GM12878 (cell line): ENCODE measurements around the gene SPRED2. TPM values are rescaled to one million over a fixed set of nuclear protein-coding genes. Genes with fewer than 3 reads are reported as not detected.

Experiments used
- ATAC-seq: fragments of 200-7000 bp; cut with Tn5 transposase; 3 replicates; pipeline ENCODE4 v1.9.1; 2020; ENCODE audit warnings: mild to moderate bottlenecking, moderate library complexity
- BruUV-seq: library from RNA; stranded (reverse); fragments of 400-500 nt; replicated peaks from 2 replicates; lab custom pipeline; 2021; lab: Mats Ljungman, UMichigan
- CTCF ChIA-PET: fragments of 300-600 bp; sonication (Branson Sonifier 250); formaldehyde crosslinking; extraction: SDS; loops from one replicate; lab custom pipeline; 2021; ENCODE audit warnings: inconsistent platforms; lab: Yijun Ruan, JAX
- POLR2A ChIA-PET: fragments of 350-600 bp; formaldehyde crosslinking; extraction: SDS; loops from one replicate; lab custom pipeline; 2021; ENCODE audit warnings: inconsistent platforms; lab: Charles Lee
- RAD21 ChIA-PET: fragments of 300-600 bp; sonication (Branson Sonifier 250); formaldehyde crosslinking; loops from one replicate; lab custom pipeline; 2023; ENCODE audit warnings: antibody characterized with exemption; ENCODE audit not compliant: unreplicated experiment; lab: Charles Lee
- SMC1A ChIA-PET: fragments of 300-600 bp; sonication (Branson Sonifier 250); formaldehyde crosslinking; loops from one replicate; lab custom pipeline; 2023; ENCODE audit not compliant: unreplicated experiment, uncharacterized antibody; lab: Charles Lee
- DNase-seq: peaks from one replicate; pipeline ENCODE4 v3.0.0-alpha.2; 2011; ENCODE audit warnings: low read depth, low spot score
- FAIRE-seq: peaks from 3 replicates; lab custom pipeline; 2011; peaks lifted over from hg19 to GRCh38; lab: Jason Lieb, UNC
- H2AFZ ChIP-seq: 2 replicates; pipeline ENCODE4 v1.6.0; 2011; ENCODE audit warnings: low read depth, low read length, control low read depth; ENCODE audit not compliant: control insufficient read depth
- H3K27ac ChIP-seq: 2 replicates; pipeline ENCODE4 v1.5.1; 2011; ENCODE audit warnings: control low read depth; ENCODE audit not compliant: control insufficient read depth, insufficient read depth
- H3K27me3 ChIP-seq, 2 experiments: replicated peaks in 1 of 2; 2 replicates each; pipeline versions ENCODE4 v1.6.0 to v1.6.1; 2011; ENCODE audit warnings: low read length in 1 of 2; ENCODE audit not compliant: control insufficient read depth in 2 of 2, insufficient read depth in 2 of 2
- H3K36me3 ChIP-seq, 2 experiments: 2 replicates each; pipeline ENCODE4 v1.5.1; 2011; ENCODE audit warnings: low read length in 1 of 2; ENCODE audit not compliant: control insufficient read depth in 2 of 2, insufficient read depth in 2 of 2
- H3K4me1 ChIP-seq: 2 replicates; pipeline ENCODE4 v1.6.1; 2011; ENCODE audit warnings: mild to moderate bottlenecking, low read length, moderate library complexity, mixed read lengths; ENCODE audit not compliant: control insufficient read depth, insufficient read depth
- H3K4me2 ChIP-seq: 2 replicates; pipeline ENCODE4 v1.6.0; 2011; ENCODE audit warnings: control low read depth; ENCODE audit not compliant: control insufficient read depth, insufficient read depth
- H3K4me3 ChIP-seq: fragments of 200-600 bp; sonication (generic); 2 replicates; pipeline ENCODE4 v1.5.1; 2016
- H3K79me2 ChIP-seq: 2 replicates; pipeline ENCODE4 v1.6.0; 2011; ENCODE audit warnings: low read length; ENCODE audit not compliant: control insufficient read depth, insufficient read depth
- H3K9ac ChIP-seq: 2 replicates; pipeline ENCODE4 v1.8.0; 2011; ENCODE audit warnings: low read length, control low read depth, mixed read lengths; ENCODE audit not compliant: control insufficient read depth, insufficient read depth
- H3K9me3 ChIP-seq: replicated peaks from 3 replicates; pipeline ENCODE4 v1.5.1; 2011; ENCODE audit warnings: mild to moderate bottlenecking, low read length; ENCODE audit not compliant: control insufficient read depth, insufficient read depth
- H4K20me1 ChIP-seq: 2 replicates; pipeline ENCODE4 v1.6.0; 2011; ENCODE audit not compliant: control insufficient read depth, insufficient read depth
- CBFB ChIP-seq: IDR thresholded peaks from 2 replicates; pipeline ENCODE4 v1.6.1; 2016; ENCODE audit warnings: antibody characterized with exemption, low read depth
- CREB1 ChIP-seq: IDR thresholded peaks from 2 replicates; pipeline ENCODE4 v1.6.1; 2012; ENCODE audit warnings: low read depth, mild to moderate bottlenecking, inconsistent platforms
- ETV6 ChIP-seq, 2 experiments: fragments of 450-650 bp in 1 of 2; IDR thresholded peaks in 1 of 2; conservative IDR thresholded peaks in 1 of 2; 2 replicates each; pipeline ENCODE4 v1.6.1; 2014; ENCODE audit warnings: antibody characterized with exemption in 1 of 2, borderline replicate concordance in 1 of 2, low read depth in 1 of 2, mild to moderate bottlenecking in 1 of 2, moderate library complexity in 1 of 2
- HDAC6 ChIP-seq: fragments of 200-600 bp; sonication (generic); IDR thresholded peaks from one replicate; pipeline ENCODE4 v1.8.0; 2017; ENCODE audit warnings: antibody characterized with exemption; ENCODE audit not compliant: unreplicated experiment
- NFXL1 ChIP-seq: fragments of 450-650 bp; IDR thresholded peaks from 2 replicates; pipeline ENCODE4 v1.6.1; 2017; ENCODE audit warnings: antibody characterized with exemption, mild to moderate bottlenecking, borderline replicate concordance
- SIN3A ChIP-seq: IDR thresholded peaks from 2 replicates; pipeline ENCODE4 v1.6.1; 2012; ENCODE audit warnings: low read depth, low read length, improper control_type of control experiment
- SREBF1 ChIP-seq: IDR thresholded peaks from 2 replicates; pipeline ENCODE4 v1.6.1; 2012; ENCODE audit warnings: mild to moderate bottlenecking, low read length
- TCF12 ChIP-seq: IDR thresholded peaks from 2 replicates; pipeline ENCODE4 v1.6.1; 2011; ENCODE audit warnings: low read depth, mild to moderate bottlenecking, low read length
- WGBS: methylation state at CpG from one replicate; pipeline ENCODE4 v1.1.6; 2016; ENCODE audit warnings: low lambda C conversion rate; ENCODE audit not compliant: insufficient replicate concordance, insufficient coverage; ENCODE audit errors: missing lambda C conversion rate; 5-methylcytosine and 5-hydroxymethylcytosine counted together
- in situ Hi-C: fragments of 300-500 bp; cut with MboI; formaldehyde crosslinking; loops from 9 replicates; pipeline ENCODE4 v1.14.3; 2018; ENCODE audit warnings: mixed read lengths
- intact Hi-C: fragments of 100-400 bp; cut with micrococcal nuclease; formaldehyde crosslinking; loops from one replicate; pipeline ENCODE4 v1.14.2; 2022; ENCODE audit not compliant: unreplicated experiment
- polyA plus RNA-seq, 11 experiments: library from polyadenylated mRNA; depleted of rRNA in 4 of 11; unstranded in 6 of 11; stranded (reverse) in 5 of 11; fragments of >200 nt; fragmentation: Nextera tagmentation in 4 of 11; fragmentation: Illumina TruSeq in 1 of 11; extraction: Ambion mirVana in 4 of 11; extraction: Trizol in 1 of 11; gene quantifications; 1 replicate in 1 of 11; 2 replicates in 10 of 11; pipeline versions ENCODE4 v1.2.1 to v1.2.3, GENCODE V29; 2011 to 2016; ENCODE audit warnings: inconsistent platforms in 2 of 11, missing spikeins in 2 of 11, low read depth in 1 of 11
- total RNA-seq, 4 experiments: library from RNA; depleted of rRNA in 3 of 4; stranded (reverse); fragments of >200 nt in 3 of 4; fragmentation: Illumina TruSeq in 1 of 4; extraction: Trizol in 1 of 4; gene quantifications; 2 replicates each; pipeline versions ENCODE4 v1.2.1 to v1.2.3, GENCODE V29; 2013 to 2021
- TF ChIP-seq, protein P1 (sequence below): IDR thresholded peaks from 2 replicates; pipeline ENCODE4 v1.6.1; 2011; ENCODE audit warnings: borderline replicate concordance, low read depth, mild to moderate bottlenecking, moderate library complexity, mixed read lengths, low read length; ENCODE audit not compliant: insufficient read depth; ENCODE audit errors: extremely low read length
- TF ChIP-seq, protein P2 (sequence below): IDR thresholded peaks from 2 replicates; pipeline ENCODE4 v1.6.1; 2012; ENCODE audit warnings: low read depth, low read length, improper control_type of control experiment
- TF ChIP-seq, protein P3 (sequence below): IDR thresholded peaks from 2 replicates; pipeline ENCODE4 v1.6.1; 2012; ENCODE audit warnings: mild to moderate bottlenecking, low read depth, low read length
- TF ChIP-seq, protein P4 (sequence below): fragments of 150-350 bp; IDR thresholded peaks from 2 replicates; pipeline ENCODE4 v1.6.1; 2016; ENCODE audit warnings: low read depth, low read length

Gene SPRED2
- total and polyA plus RNA-seq, 10 of the 15 experiments (the other 5 are each of a cell fraction or from before 2014, with no cell fraction given), result 3.0 to 23.9 (median 9.7) TPM

DNA sequence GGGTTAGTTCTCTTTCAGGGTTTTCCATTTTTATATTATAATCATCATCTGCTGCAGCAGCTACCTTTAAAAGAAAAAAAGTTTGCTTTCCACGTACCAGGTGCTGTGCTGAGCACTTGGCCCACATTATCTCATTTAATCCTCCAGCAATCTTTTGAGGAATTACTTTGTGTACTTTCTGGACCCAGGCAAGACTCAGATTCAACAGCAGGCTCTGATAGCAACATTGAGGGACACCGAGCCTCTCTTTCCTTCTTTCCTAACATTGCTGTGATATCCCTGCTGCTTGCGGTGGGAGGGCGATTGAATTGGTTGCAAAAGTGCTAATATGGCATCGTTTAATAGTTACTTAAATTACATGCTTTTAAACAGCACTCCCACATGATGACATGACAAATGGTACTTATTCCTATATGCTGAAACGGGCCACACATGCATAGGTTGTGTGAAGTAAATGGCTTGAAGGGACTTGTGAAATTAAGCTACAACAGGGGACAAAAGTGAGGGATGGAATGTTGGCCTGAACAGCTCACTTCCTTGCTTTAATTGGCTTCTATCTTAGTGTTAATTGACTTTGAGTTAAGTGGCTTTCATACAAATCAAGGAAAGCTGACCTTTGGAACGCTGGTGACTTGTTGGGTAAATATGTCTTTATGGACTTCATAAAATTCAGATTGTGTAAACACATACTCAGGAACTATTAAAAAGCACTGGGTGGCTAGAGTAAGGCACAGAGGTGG is 21.2 kb downstream of the SPRED2 start:
- intact Hi-C loops (no loop called here), in situ Hi-C loops (no loop called here)
- POLR2A ChIA-PET, result interaction anchor here (1.1 kb wide), 1 partner anchor 7 kb away, joined by 6 read pairs; no protein-coding TSS in a partner anchor
- RAD21 ChIA-PET, result no interaction called here
- no peak overlapping the region for H3K4me2 ChIP-seq
- H3K27ac ChIP-seq, result no peak overlapping the region
- no peaks in the 10 kb centered on the region for H3K9me3 ChIP-seq
- no peak overlapping the region for H2AFZ ChIP-seq
- H3K79me2 ChIP-seq, result no peaks in the 10 kb centered on the region; the same call in 1 of the 2 replicates
- ATAC-seq (no peak), FAIRE-seq (no peak), DNase-seq (no peak)
- WGBS, result 28% methylated on average over 7 of the region's 7 CpGs
- H3K36me3 ChIP-seq, result no peaks in the 10 kb centered on the region
- no TSS peak for BruUV-seq
- CTCF ChIA-PET, result interaction anchor here (0.7 kb wide), 1 partner anchor 17 kb away, joined by 3 read pairs; no protein-coding TSS in a partner anchor
- no peak overlapping the region for H3K4me3 ChIP-seq
- H3K9ac ChIP-seq, result no peak overlapping the region
- no peaks in the 10 kb centered on the region for H3K27me3 ChIP-seq
- H4K20me1 ChIP-seq, result no peaks in the 10 kb centered on the region
- H3K4me1 ChIP-seq, result peaks cover 10% of the 10 kb centered on the region
- SMC1A ChIA-PET, result interaction anchor here (1.6 to 2.0 kb wide), 2 partner anchors 10 to 17 kb away, joined by 4 to 5 read pairs; no protein-coding TSS in a partner anchor
- TF ChIP-seq, protein P1, sequence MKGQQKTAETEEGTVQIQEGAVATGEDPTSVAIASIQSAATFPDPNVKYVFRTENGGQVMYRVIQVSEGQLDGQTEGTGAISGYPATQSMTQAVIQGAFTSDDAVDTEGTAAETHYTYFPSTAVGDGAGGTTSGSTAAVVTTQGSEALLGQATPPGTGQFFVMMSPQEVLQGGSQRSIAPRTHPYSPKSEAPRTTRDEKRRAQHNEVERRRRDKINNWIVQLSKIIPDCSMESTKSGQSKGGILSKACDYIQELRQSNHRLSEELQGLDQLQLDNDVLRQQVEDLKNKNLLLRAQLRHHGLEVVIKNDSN, result no peak
- TF ChIP-seq, protein P2, sequence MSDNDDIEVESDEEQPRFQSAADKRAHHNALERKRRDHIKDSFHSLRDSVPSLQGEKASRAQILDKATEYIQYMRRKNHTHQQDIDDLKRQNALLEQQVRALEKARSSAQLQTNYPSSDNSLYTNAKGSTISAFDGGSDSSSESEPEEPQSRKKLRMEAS, result no peak
- TF ChIP-seq SIN3A, result no peak
- TF ChIP-seq NFXL1, result no peak
- TF ChIP-seq, protein P3, sequence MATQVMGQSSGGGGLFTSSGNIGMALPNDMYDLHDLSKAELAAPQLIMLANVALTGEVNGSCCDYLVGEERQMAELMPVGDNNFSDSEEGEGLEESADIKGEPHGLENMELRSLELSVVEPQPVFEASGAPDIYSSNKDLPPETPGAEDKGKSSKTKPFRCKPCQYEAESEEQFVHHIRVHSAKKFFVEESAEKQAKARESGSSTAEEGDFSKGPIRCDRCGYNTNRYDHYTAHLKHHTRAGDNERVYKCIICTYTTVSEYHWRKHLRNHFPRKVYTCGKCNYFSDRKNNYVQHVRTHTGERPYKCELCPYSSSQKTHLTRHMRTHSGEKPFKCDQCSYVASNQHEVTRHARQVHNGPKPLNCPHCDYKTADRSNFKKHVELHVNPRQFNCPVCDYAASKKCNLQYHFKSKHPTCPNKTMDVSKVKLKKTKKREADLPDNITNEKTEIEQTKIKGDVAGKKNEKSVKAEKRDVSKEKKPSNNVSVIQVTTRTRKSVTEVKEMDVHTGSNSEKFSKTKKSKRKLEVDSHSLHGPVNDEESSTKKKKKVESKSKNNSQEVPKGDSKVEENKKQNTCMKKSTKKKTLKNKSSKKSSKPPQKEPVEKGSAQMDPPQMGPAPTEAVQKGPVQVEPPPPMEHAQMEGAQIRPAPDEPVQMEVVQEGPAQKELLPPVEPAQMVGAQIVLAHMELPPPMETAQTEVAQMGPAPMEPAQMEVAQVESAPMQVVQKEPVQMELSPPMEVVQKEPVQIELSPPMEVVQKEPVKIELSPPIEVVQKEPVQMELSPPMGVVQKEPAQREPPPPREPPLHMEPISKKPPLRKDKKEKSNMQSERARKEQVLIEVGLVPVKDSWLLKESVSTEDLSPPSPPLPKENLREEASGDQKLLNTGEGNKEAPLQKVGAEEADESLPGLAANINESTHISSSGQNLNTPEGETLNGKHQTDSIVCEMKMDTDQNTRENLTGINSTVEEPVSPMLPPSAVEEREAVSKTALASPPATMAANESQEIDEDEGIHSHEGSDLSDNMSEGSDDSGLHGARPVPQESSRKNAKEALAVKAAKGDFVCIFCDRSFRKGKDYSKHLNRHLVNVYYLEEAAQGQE, result no peak
- no peak for TF ChIP-seq SREBF1
- no peak for TF ChIP-seq TCF12
- TF ChIP-seq ETV6 (conservative IDR thresholded peaks at IDR 0.05 in 1 of 2, IDR thresholded peaks at IDR 0.05 in 1 of 2; ENCODE audit: borderline replicate concordance in 1 of 2, low read depth in 1 of 2), result no peak
- TF ChIP-seq CREB1, result no peak
- TF ChIP-seq, protein P4, sequence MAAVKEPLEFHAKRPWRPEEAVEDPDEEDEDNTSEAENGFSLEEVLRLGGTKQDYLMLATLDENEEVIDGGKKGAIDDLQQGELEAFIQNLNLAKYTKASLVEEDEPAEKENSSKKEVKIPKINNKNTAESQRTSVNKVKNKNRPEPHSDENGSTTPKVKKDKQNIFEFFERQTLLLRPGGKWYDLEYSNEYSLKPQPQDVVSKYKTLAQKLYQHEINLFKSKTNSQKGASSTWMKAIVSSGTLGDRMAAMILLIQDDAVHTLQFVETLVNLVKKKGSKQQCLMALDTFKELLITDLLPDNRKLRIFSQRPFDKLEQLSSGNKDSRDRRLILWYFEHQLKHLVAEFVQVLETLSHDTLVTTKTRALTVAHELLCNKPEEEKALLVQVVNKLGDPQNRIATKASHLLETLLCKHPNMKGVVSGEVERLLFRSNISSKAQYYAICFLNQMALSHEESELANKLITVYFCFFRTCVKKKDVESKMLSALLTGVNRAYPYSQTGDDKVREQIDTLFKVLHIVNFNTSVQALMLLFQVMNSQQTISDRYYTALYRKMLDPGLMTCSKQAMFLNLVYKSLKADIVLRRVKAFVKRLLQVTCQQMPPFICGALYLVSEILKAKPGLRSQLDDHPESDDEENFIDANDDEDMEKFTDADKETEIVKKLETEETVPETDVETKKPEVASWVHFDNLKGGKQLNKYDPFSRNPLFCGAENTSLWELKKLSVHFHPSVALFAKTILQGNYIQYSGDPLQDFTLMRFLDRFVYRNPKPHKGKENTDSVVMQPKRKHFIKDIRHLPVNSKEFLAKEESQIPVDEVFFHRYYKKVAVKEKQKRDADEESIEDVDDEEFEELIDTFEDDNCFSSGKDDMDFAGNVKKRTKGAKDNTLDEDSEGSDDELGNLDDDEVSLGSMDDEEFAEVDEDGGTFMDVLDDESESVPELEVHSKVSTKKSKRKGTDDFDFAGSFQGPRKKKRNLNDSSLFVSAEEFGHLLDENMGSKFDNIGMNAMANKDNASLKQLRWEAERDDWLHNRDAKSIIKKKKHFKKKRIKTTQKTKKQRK, result no peak
- TF ChIP-seq HDAC6, result no peak
- TF ChIP-seq CBFB, result no peak
